Astrocyte of the cerebellum (primary cell): ENCODE results near the gene ARHGAP10.

ENCODE experiments used
- DNase-seq: peaks from one replicate; pipeline ENCODE4 v3.0.0-alpha.2; 2011; ENCODE audit warnings: low read depth
- H3K4me3 ChIP-seq: 2 replicates; pipeline ENCODE4 v1.5.1; 2011; ENCODE audit warnings: mild to moderate bottlenecking, low read depth, low read length, moderate library complexity
- in situ Hi-C: cut with HindIII; loops from 2 replicates; pipeline ENCODE4 v1.10.0; 2017; ENCODE audit warnings: low sequenced_read_pairs
- TF ChIP-seq, protein P1 (sequence below): IDR thresholded peaks from 2 replicates; pipeline ENCODE4 v1.5.1; 2012; ENCODE audit warnings: low read length, low read depth, moderate library complexity, mild to moderate bottlenecking; ENCODE audit errors: missing control alignments

ARHGAP10 gene

DNA sequence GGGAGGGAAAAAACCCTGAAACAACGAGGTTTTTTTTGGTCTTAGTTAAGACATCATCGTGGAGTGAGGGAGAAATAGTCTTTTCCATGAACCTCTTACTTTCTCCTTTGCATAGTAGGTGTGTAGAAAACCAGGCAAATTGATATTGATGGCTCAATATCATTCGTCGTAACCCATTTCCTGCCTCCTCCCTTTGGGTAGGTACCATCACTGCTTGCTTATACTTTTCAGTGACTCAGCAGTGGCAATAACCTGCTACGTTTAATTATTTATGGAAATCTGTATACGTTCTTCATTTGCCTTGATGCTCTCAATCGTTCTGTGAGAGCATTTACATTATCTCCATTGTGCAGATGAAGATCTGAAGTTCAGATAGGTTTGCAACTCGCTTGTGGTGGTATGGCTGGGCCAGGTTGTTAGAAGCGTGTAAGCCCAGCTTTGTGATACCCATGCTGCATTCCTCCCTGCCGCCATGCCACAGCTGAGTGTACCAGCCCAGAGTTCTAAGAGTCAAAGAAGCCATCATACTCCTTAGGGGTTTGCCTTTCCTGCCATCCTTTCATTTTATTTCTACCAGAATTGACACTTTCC, 212.9 kb downstream of the ARHGAP10 start:
- no peak for DNase-seq
- in situ Hi-C loops = loop anchor here (25.0 kb wide), 1 partner anchor 493 kb away; the partner anchor contains the start of gene NR3C2
- TF ChIP-seq, protein P1, sequence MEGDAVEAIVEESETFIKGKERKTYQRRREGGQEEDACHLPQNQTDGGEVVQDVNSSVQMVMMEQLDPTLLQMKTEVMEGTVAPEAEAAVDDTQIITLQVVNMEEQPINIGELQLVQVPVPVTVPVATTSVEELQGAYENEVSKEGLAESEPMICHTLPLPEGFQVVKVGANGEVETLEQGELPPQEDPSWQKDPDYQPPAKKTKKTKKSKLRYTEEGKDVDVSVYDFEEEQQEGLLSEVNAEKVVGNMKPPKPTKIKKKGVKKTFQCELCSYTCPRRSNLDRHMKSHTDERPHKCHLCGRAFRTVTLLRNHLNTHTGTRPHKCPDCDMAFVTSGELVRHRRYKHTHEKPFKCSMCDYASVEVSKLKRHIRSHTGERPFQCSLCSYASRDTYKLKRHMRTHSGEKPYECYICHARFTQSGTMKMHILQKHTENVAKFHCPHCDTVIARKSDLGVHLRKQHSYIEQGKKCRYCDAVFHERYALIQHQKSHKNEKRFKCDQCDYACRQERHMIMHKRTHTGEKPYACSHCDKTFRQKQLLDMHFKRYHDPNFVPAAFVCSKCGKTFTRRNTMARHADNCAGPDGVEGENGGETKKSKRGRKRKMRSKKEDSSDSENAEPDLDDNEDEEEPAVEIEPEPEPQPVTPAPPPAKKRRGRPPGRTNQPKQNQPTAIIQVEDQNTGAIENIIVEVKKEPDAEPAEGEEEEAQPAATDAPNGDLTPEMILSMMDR = no peak
- H3K4me3 ChIP-seq = no peak overlapping the region

- no peak overlapping the region for H3K4me3 ChIP-seq
- in situ Hi-C loops = loop anchor here (25.0 kb wide), 1 partner anchor 489 kb away; the partner anchor contains the start of gene NR3C2
- TF ChIP-seq, protein P1 = no peak
- no peak for DNase-seq
These were observed 216.4 kb downstream of the ARHGAP10 start for GRCh38 chr4:147948336-147948735.

- DNase-seq = no peak
- in situ Hi-C loops = no loop called here
- no peak overlapping the region for H3K4me3 ChIP-seq
- TF ChIP-seq, protein P1 = no peak
These were observed 218.4 kb downstream of the ARHGAP10 start for GRCh38 chr4:147950261-147950660.

- in situ Hi-C loops = no loop called here
- H3K4me3 ChIP-seq = no peak overlapping the region
- no peak for DNase-seq
- TF ChIP-seq, protein P1 = no peak
These were observed 219.0 kb downstream of the ARHGAP10 start for GRCh38 chr4:147950841-147951240.

- in situ Hi-C loops = no loop called here
- DNase-seq = no peak
- no peak overlapping the region for H3K4me3 ChIP-seq
- TF ChIP-seq, protein P1 = no peak
These were observed 223.0 kb downstream of the ARHGAP10 start for GRCh38 chr4:147954850-147955249.

GRCh38 chr4:147955827-147956558, 224.1 kb downstream of the ARHGAP10 start:
- no peak overlapping the region for H3K4me3 ChIP-seq
- in situ Hi-C loops = no loop called here
- TF ChIP-seq, protein P1 = no peak
- DNase-seq = no peak
